H1 (cell line): ENCODE measurements around the gene TMPRSS3. TPM values are rescaled to one million over a fixed set of nuclear protein-coding genes. Genes with fewer than 3 reads are reported as not detected.

Source experiments
- CTCF ChIA-PET: fragments of 300-600 bp; sonication (Branson Sonifier 250); formaldehyde crosslinking; loops from one replicate; lab custom pipeline; 2021; ENCODE audit not compliant: partially characterized antibody; lab: Charles Lee
- POLR2A ChIA-PET: fragments of 300-600 bp; sonication (Branson Sonifier 250); formaldehyde crosslinking; loops from one replicate; lab custom pipeline; 2021; ENCODE audit warnings: inconsistent platforms; ENCODE audit not compliant: partially characterized antibody; lab: Charles Lee
- DNase-seq, 2 experiments: peaks; one replicate each; pipeline versions ENCODE4 v3.0.0 to v3.0.0-alpha.2; 2010 to 2022; ENCODE audit warnings: low spot score in 2 of 2, low read depth in 1 of 2, mixed read lengths in 1 of 2
- FAIRE-seq: peaks from 2 replicates; lab custom pipeline; 2011; peaks lifted over from hg19 to GRCh38; lab: Jason Lieb, UNC
- H2AFZ ChIP-seq: 2 replicates; pipeline ENCODE4 v1.8.1; 2012; ENCODE audit warnings: low read length, inconsistent platforms
- H2AK5ac ChIP-seq: 2 replicates; pipeline ENCODE4 v1.6.1; 2013; ENCODE audit warnings: low read depth, low read length
- H2BK120ac ChIP-seq: replicated peaks from 2 replicates; pipeline ENCODE3; 2013; ENCODE audit warnings: low read depth, low read length, inconsistent platforms
- H2BK12ac ChIP-seq: 2 replicates; pipeline ENCODE4 v1.6.1; 2013; ENCODE audit warnings: low read depth, low read length
- H2BK15ac ChIP-seq: 2 replicates; pipeline ENCODE4 v1.6.1; 2013; ENCODE audit warnings: low read length
- H2BK20ac ChIP-seq: 2 replicates; pipeline ENCODE4 v1.6.1; 2013; ENCODE audit warnings: low read length
- H2BK5ac ChIP-seq: 2 replicates; pipeline ENCODE4 v1.6.1; 2013; ENCODE audit warnings: low read depth, low read length
- H3K14ac ChIP-seq: 2 replicates; pipeline ENCODE4 v1.6.1; 2013; ENCODE audit warnings: inconsistent platforms; ENCODE audit not compliant: insufficient read length
- H3K18ac ChIP-seq: 2 replicates; pipeline ENCODE4 v1.6.1; 2013; ENCODE audit warnings: low read length; ENCODE audit errors: extremely low read depth
- H3K23ac ChIP-seq: 2 replicates; pipeline ENCODE4 v1.6.1; 2013; ENCODE audit warnings: inconsistent platforms; ENCODE audit not compliant: insufficient read length
- H3K23me2 ChIP-seq: 2 replicates; pipeline ENCODE4 v1.6.1; 2013; ENCODE audit warnings: low read depth, low read length
- H3K27ac ChIP-seq: 2 replicates; pipeline ENCODE4 v1.6.1; 2011; ENCODE audit warnings: low read depth, low read length, inconsistent platforms
- H3K27me3 ChIP-seq, 4 experiments: replicated peaks in 1 of 4; 1 replicate in 1 of 4; 2 replicates in 3 of 4; pipeline versions ENCODE4 v1.6.1 to v1.8.1; 2011 to 2013; ENCODE audit warnings: low read length in 3 of 4, mild to moderate bottlenecking in 3 of 4, inconsistent platforms in 2 of 4, mixed read lengths in 2 of 4, moderate library complexity in 1 of 4; ENCODE audit not compliant: control insufficient read depth in 3 of 4, insufficient read depth in 3 of 4; ENCODE audit errors: extremely low read depth in 1 of 4
- H3K36me3 ChIP-seq, 4 experiments: 2 replicates each; pipeline versions ENCODE4 v1.6.1 to v1.8.1; 2011 to 2013; ENCODE audit warnings: mild to moderate bottlenecking in 4 of 4, low read length in 3 of 4, moderate library complexity in 2 of 4, control low read depth in 1 of 4, inconsistent platforms in 1 of 4; ENCODE audit not compliant: insufficient read depth in 4 of 4, control insufficient read depth in 2 of 4
- H3K4ac ChIP-seq: replicated peaks from 2 replicates; pipeline ENCODE3; 2013; ENCODE audit warnings: low read length, low read depth, mixed read lengths, inconsistent platforms; ENCODE audit not compliant: insufficient read length
- H3K4me1 ChIP-seq, 4 experiments: replicated peaks in 1 of 4; 1 replicate in 1 of 4; 2 replicates in 3 of 4; pipeline versions ENCODE4 v1.6.1 to v1.8.1; 2011 to 2013; ENCODE audit warnings: low read length in 3 of 4, inconsistent platforms in 2 of 4, mixed read lengths in 1 of 4; ENCODE audit not compliant: insufficient read depth in 4 of 4, control insufficient read depth in 3 of 4
- H3K4me2 ChIP-seq, 2 experiments: 2 replicates each; pipeline versions ENCODE4 v1.6.1 to v1.8.1; 2011 to 2013; ENCODE audit warnings: low read depth in 2 of 2, low read length in 2 of 2, control low read depth in 1 of 2, inconsistent platforms in 1 of 2, mild to moderate bottlenecking in 1 of 2; ENCODE audit not compliant: insufficient read depth in 1 of 2
- H3K4me3 ChIP-seq, 4 experiments: fragments of 200-600, 300-600 bp in 1 of 4; sonication (generic), shearing (Covaris generic), sonication (Bioruptor Twin) in 1 of 4; 2 replicates each; pipeline versions ENCODE4 v1.5.1 to v1.8.1; 2011 to 2016; ENCODE audit warnings: low read length in 4 of 4, low read depth in 3 of 4, control low read depth in 2 of 4, inconsistent platforms in 2 of 4, mild to moderate bottlenecking in 2 of 4, mixed read lengths in 1 of 4, moderate library complexity in 1 of 4; ENCODE audit not compliant: insufficient read depth in 2 of 4; ENCODE audit errors: extremely low read depth in 1 of 4
- H3K56ac ChIP-seq: replicated peaks from 2 replicates; pipeline ENCODE3; 2013; ENCODE audit warnings: low read depth, mild to moderate bottlenecking, mixed read lengths, low read length, inconsistent platforms; ENCODE audit not compliant: insufficient read length
- H3K79me1 ChIP-seq: 2 replicates; pipeline ENCODE4 v1.6.1; 2013; ENCODE audit warnings: low read depth, low read length, control low read depth
- H3K79me2 ChIP-seq, 2 experiments: 2 replicates each; pipeline versions ENCODE4 v1.6.1 to v1.8.1; 2012 to 2013; ENCODE audit warnings: low read length in 2 of 2, mild to moderate bottlenecking in 2 of 2, inconsistent platforms in 1 of 2; ENCODE audit not compliant: insufficient read depth in 2 of 2, control insufficient read depth in 1 of 2
- H3K9ac ChIP-seq, 4 experiments: replicated peaks in 1 of 4; 1 replicate in 1 of 4; 2 replicates in 3 of 4; pipeline versions ENCODE4 v1.6.1 to v1.8.1; 2011 to 2013; ENCODE audit warnings: low read depth in 3 of 4, low read length in 3 of 4, control low read depth in 2 of 4, mild to moderate bottlenecking in 2 of 4, moderate library complexity in 2 of 4, inconsistent platforms in 1 of 4; ENCODE audit errors: extremely low read depth in 1 of 4
- H3K9me3 ChIP-seq, 2 experiments: 2 replicates each; pipeline versions ENCODE4 v1.6.1 to v1.8.1; 2012 to 2013; ENCODE audit warnings: mild to moderate bottlenecking in 2 of 2, moderate library complexity in 2 of 2, control low read depth in 1 of 2, inconsistent platforms in 1 of 2, low read depth in 1 of 2, low read length in 1 of 2, mixed read lengths in 1 of 2; ENCODE audit not compliant: insufficient read depth in 2 of 2
- H4K20me1 ChIP-seq, 2 experiments: replicated peaks in 1 of 2; 2 replicates each; pipeline versions ENCODE3 to v1.8.1; 2011 to 2013; ENCODE audit warnings: inconsistent platforms in 2 of 2, low read length in 2 of 2, mild to moderate bottlenecking in 1 of 2; ENCODE audit not compliant: insufficient read depth in 2 of 2, control insufficient read depth in 1 of 2
- H4K5ac ChIP-seq: 2 replicates; pipeline ENCODE4 v1.6.1; 2013; ENCODE audit warnings: low read length, low read depth, mixed read lengths, inconsistent platforms; ENCODE audit not compliant: insufficient read length
- H4K8ac ChIP-seq: 2 replicates; pipeline ENCODE4 v1.8.0; 2013; ENCODE audit warnings: mild to moderate bottlenecking, moderate library complexity, low read length, inconsistent platforms; ENCODE audit not compliant: insufficient read depth; ENCODE audit errors: extremely low read depth
- H4K91ac ChIP-seq: replicated peaks from 2 replicates; pipeline ENCODE3; 2013; ENCODE audit warnings: low read length, mixed read lengths, inconsistent platforms; ENCODE audit not compliant: insufficient read length
- CBX8 ChIP-seq: fragments of 300-800, 300-1000 bp; sonication (generic); IDR thresholded peaks from 2 replicates; pipeline ENCODE4 v1.7.1; 2016; ENCODE audit warnings: low read depth, low read length, borderline replicate concordance
- CTCF ChIP-seq, 3 experiments: IDR thresholded peaks; 1 replicate in 2 of 3; 2 replicates in 1 of 3; pipeline versions ENCODE4 v1.5.1 to v1.6.1; 2011; ENCODE audit warnings: low read length in 3 of 3, mild to moderate bottlenecking in 3 of 3, inconsistent platforms in 2 of 3, low read depth in 1 of 3, moderate library complexity in 1 of 3; ENCODE audit not compliant: insufficient read depth in 1 of 3; ENCODE audit errors: control extremely low read depth in 1 of 3
- GABPA ChIP-seq: IDR thresholded peaks from 2 replicates; pipeline ENCODE4 v1.6.1; 2011; ENCODE audit warnings: mild to moderate bottlenecking, low read length, moderate library complexity, borderline replicate concordance; ENCODE audit not compliant: insufficient read depth
- POLR2AphosphoS5 ChIP-seq: IDR thresholded peaks from 2 replicates; pipeline ENCODE4 v1.6.1; 2011; ENCODE audit warnings: low read depth, low read length
- YY1 ChIP-seq: IDR thresholded peaks from 2 replicates; pipeline ENCODE4 v1.6.1; 2011; ENCODE audit warnings: low read depth, mild to moderate bottlenecking, low read length
- WGBS, 2 experiments: shearing (Covaris generic) in 1 of 2; methylation state at CpG; one replicate each; pipeline versions ENCODE4 v1.1.6 to v1.1.7; 2013 to 2015; ENCODE audit warnings: low lambda C conversion rate in 2 of 2, mixed read lengths in 2 of 2, inconsistent platforms in 1 of 2, low coverage in 1 of 2, missing lambda C conversion rate in 1 of 2; ENCODE audit not compliant: insufficient replicate concordance in 2 of 2, insufficient coverage in 1 of 2, insufficient read length in 1 of 2; ENCODE audit errors: extremely low coverage in 1 of 2, missing lambda C conversion rate in 1 of 2; 5-methylcytosine and 5-hydroxymethylcytosine counted together
- polyA plus RNA-seq, 7 experiments: library from polyadenylated mRNA; depleted of rRNA in 3 of 7; stranded (reverse) in 5 of 7; unstranded in 2 of 7; fragments of >200 nt in 5 of 7; fragments of 200-250 nt in 2 of 7; gene quantifications; 1 replicate in 5 of 7; 2 replicates in 1 of 7; 4 replicates in 1 of 7; pipeline versions ENCODE4 v1.2.1 to v1.2.3, GENCODE V29; 2011 to 2013; ENCODE audit warnings: missing spikeins in 2 of 7, mixed read lengths in 2 of 7
- total RNA-seq: library from RNA; stranded (reverse); fragmentation: NEBNext Ultra II Directional; extraction: Animal tissue kit (Norgen Biotek cat#: 25700); gene quantifications from 2 replicates; pipeline ENCODE4 v1.2.1, GENCODE V29; 2021

The TMPRSS3 gene
- total and polyA plus RNA-seq, 2 of the 8 experiments (the other 6 are each of a cell fraction or from before 2014, with no cell fraction given): 0.38 TPM; not detected in 1

- Histone ChIP-seq H3K56ac (no peak overlapping the region), H2AFZ (no peak overlapping the region), H3K27me3 (no peaks in the 10 kb centered on the region), H3K4me1 (no peaks in the 10 kb centered on the region; a peak in 1 of 7 replicates), H3K18ac (no peak overlapping the region), H2BK5ac (no peak overlapping the region), H2AK5ac (no peak overlapping the region), H3K36me3 (no peaks in the 10 kb centered on the region), H3K14ac (no peak overlapping the region), H4K20me1 (peaks cover 0 to 1% of the 10 kb centered on the region in 2 experiments), H3K4me3 (no peak overlapping the region), H4K8ac (0 out of 2 replicates have a peak overlapping the region, but pooled peaks have one; percentile 9), H4K91ac (no peak overlapping the region), H2BK12ac (no peak overlapping the region), H2BK120ac (no peak overlapping the region), H4K5ac (no peak overlapping the region), H2BK15ac (no peak overlapping the region), H3K79me1 (no peaks in the 10 kb centered on the region), H3K79me2 (no peaks in the 10 kb centered on the region), H3K23me2 (peaks cover 4% of the 10 kb centered on the region), H3K27ac (no peak overlapping the region), H3K9me3 (peaks cover 3 to 7% of the 10 kb centered on the region in 2 experiments; a peak in 2 of 4 replicates), H3K23ac (no peak overlapping the region), H2BK20ac (no peak overlapping the region), H3K9ac (no peak overlapping the region), H3K4me2 (no peak overlapping the region), H3K4ac (no peak overlapping the region)
- FAIRE-seq (no peak), DNase-seq (no peak)
- CTCF ChIA-PET: interaction anchor here (1.1 kb wide), 1 partner anchor 17 kb away, joined by 3 read pairs; no protein-coding TSS in a partner anchor
- POLR2A ChIA-PET: interaction anchor here (1.4 kb wide), 1 partner anchor 17 kb away, joined by 3 read pairs; no protein-coding TSS in a partner anchor
- WGBS, 2 experiments: 93% methylated on average over 10 of the region's 10 CpGs; no CpG with 5 or more reads in 1 of the 2 experiments
- TF ChIP-seq GABPA (no peak), CTCF (IDR thresholded peaks at IDR 0.05; ENCODE audit: control extremely low read depth in 1 of 3, insufficient read depth in 1 of 3, low read depth in 1 of 3, low read length in 3 of 3) (no peak), CBX8 (no peak), YY1 (no peak), POLR2AphosphoS5 (no peak)
Observed at GRCh38 chr21:42406201-42406621, 10.4 kb upstream of the TMPRSS3 start.
